SW480 (cell line): Measurements from ENCODE around the gene FAM151A.
A peak's percentile ranks its signal among the peaks of the same experiment; 100 is the strongest.

ENCODE experiments used
- DNase-seq: peaks from one replicate; pipeline ENCODE4 v3.0.0-alpha.2; 2016; ENCODE audit warnings: low spot score

The FAM151A gene

DNA sequence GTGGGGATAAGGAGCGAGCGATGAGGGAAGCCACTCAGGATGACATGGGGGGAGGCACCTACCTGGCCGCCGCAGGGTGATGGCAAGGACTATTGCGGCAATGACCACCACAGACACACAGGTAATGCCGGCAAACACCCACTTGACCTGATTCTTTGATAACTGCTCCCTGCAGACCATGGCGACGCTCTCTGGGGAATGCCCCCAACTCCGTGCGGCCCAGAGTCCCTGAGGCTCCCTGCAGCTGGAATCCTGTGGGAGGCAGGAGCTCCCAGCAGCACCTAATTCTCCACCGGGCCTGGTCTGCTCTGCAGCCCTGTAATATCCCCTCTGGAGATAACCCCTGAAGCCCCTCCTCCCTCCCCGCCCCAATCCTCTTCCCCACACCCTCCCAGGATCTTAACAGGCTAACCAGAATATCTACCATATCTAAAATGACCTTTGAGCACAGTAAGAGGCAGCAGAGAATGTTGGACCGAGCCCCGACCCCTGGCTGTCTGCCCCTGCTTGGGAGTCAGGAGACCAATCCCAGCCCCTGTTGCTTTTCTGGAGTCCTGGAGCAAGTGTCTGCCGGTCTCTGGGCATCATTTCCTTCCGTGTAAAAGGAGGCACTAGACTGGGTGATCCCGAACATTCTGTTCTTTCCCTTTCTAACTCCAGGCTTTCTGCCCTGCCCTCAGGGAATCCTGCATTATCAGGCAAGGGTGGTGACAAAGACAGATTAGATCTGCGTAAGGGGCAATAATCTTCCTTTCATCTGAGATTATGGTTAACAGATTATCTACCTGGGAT, at the start of gene FAM151A:
Gene FAM151A (minus strand): TSS at position 310 of the 792 bp plus-strand sequence. CDS start 130 bp downstream, at position 180.
- no peak for DNase-seq

DNA sequence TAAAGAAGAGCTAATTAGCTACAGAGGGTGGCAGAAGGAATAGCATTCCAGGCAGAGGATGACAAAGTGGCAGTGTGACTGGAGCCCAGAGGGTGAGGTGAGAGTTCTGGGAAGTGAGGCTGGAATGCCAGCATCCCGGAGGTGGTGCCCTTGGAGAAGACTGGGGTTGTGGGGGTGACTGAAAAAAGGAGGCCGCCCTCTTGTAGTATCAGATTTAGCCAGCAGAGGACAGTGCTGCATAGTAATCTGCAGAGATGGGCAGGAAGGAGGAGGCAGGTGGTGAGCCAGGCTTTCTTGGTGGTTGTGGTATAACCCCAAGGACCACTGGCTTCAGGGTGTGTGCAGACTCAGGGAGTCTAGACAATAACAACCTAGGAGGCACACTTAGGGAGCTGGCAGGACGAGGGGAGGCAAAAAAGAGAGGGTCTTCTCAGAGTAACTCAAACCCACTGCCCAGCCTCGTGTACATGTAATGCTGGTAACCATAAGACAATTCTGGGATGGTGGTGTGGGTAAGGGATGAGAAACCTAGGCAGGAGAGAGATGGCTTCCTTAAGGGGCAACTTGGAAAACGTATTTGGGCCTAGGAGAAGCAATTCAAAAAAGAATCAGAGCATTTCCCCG, 48.8 kb upstream of the FAM151A start:
- DNase-seq = peak; percentile 56

DNA sequence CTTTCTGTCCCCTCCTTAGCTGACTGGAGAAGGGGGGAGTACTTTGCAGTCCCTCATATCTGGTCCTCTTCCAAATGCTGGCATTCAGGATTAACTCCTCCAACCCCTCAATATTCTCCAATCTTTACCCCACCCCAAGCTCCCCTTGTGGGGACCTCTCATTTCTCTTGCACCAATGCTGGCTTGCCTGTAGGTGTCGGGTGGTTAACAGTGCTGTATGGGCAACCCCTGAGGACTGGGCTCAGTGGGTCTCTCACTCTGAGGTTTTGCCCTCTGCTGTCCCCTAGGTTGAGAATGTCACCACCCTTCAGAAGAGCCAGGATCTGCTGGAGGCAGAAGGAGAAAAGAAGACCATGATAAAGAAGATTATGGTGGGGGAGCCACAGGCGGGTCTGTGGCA, 45.2 kb upstream of the FAM151A start:
- no peak for DNase-seq

DNA sequence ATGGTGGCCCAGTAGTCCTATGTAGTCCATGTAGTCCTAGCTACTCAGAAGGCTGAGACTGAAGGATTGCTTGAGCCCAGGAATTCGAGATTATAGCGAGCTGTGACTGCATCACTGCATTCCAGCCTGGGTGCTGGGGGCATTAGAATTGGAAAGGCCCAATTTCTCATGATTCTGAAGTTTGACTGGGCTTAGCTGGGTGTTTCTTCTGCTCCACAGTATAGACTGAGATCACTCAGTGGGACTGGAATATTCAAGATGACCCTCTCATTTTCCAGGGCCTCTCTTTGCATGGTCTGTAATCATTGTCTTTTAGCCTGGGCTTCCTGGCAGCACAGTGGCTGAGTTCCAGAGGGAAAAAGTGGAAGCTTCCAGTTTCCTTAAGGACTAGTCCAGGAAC, 44.5 kb upstream of the FAM151A start:
- DNase-seq = no peak

DNA sequence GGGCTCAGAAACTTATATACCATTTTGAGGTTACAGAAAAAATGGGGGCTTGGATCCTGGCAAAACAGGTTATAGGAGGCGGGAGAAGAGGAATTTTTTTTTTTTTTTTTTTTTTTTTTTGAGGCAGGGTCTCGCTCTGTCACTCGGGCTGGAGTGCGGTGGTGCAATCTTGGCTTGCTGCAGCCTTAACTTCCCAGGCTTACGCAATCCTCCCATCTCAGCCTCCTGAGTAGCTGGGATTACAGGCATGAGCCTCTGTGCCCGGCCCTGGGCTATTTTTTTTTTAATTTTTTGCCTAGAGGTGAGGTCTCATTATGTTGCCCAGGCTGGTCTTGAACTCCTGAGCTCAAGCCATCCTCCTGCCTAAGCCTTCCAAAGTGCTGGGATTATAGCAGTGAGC, 43.0 kb upstream of the FAM151A start:
- DNase-seq = no peak

DNA sequence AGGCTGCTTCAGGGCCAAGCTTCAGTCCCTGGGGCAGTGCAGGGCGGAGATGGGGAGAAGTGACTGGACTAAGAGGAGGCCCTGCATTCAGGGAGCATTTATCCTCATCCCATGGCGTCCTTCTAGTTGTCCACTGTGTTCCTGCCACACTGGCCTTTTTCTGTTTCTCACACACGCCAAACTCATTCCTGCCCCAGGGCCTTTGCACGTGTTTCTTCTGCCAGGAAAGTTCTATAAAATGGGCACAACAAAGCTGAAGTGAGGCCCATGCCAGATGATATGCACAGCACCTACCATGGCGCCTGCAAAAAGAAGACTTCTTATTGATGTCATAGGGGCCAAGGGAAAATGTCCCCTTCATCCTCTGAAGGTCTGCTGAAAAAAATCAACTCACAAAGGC, 42.5 kb upstream of the FAM151A start:
- DNase-seq = no peak

DNA sequence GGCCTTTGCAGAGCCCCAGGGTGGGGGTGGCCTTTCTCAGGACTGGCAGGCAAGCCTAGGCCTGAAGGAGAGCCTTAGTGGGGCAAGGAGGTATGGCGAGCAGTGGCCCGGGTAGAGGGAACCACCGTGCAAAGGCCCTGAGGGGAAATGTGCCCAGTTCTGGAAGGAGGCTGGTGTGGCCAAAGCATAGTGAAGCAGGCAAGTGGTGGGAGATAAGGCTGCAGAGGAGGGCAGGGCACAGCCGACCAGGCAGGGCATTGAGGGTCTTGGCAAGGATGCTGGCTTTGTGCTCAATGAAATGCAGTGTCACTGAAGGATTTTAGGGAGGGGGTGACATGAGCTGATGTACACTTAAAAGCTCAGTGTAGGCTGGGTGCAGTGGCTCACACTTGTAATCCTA, 41.0 kb upstream of the FAM151A start:
- DNase-seq = no peak

DNA sequence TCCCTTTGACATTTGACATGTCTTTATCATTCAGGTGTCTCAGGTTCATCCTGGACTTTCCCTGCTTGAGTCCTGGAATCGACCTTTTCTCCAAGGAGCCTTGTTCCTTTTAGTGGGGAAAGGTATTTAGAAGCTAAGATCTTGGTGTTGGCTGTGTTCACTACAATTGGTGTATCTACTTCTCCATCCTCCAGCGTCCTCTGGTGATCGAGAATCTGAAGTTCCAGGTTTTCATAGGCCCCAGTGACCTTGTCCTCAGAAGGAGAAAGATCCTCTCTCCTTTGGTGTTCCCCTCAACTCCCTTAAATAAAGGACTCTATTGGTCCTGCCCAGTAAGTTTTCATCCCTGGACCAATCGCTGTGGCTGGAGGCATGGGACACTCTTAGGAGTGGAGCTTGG, 40.4 kb upstream of the FAM151A start:
- DNase-seq = no peak

DNA sequence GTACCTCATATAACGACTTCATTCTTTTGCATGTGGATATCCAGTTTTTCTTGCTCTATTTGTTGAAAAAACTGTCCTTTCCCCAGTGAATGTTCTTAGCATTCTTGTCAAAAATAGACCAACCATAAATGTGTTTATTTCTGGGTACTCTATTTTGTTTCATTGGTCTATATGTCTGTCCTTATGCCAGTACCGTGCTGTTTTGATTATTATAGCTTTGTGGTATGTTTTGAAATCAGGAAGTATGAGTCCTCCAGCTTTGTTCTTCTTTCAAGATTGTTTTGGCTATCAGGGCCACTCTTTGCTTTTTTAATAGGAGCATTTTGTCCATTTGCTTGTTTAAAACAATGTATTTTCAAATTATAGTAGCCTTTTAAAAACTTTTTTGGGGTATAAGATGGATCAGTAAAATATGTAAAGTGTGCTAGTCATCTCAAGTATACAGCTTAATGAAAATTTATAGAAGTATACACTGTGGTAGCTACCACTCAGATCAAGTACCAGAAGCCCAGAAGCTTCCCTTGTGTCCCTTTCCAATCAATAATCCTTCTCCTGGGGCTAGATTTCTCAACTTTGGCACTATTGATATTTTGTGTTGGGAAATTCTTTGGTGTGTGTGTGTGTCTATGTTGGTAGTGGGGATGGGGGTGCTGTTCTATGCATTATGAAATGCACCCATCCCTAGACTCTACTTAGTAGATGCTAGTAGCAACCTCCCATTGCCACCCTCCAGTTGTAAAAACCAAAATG, 35.0 kb upstream of the FAM151A start:
- DNase-seq = no peak

DNA sequence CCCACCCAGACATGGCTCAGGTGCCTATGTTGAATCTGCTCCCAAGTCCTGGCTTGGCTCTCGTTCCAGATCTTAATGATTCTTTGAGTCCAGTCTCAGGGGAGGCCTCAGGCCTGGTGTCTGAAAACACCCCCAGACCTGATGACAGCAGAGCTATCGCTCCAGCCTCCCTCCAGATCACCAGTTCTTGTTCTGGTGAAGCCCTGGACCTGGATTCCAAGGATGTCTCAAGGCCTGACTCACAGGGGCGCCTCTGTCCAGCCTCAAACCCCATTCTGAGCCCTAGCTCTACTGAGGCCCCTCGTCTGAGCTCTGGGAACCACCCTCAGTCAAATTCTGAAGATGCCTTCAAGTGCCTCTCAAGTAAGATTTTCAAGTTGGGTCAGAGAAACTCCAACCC, 29.7 kb upstream of the FAM151A start:
- DNase-seq = no peak

DNA sequence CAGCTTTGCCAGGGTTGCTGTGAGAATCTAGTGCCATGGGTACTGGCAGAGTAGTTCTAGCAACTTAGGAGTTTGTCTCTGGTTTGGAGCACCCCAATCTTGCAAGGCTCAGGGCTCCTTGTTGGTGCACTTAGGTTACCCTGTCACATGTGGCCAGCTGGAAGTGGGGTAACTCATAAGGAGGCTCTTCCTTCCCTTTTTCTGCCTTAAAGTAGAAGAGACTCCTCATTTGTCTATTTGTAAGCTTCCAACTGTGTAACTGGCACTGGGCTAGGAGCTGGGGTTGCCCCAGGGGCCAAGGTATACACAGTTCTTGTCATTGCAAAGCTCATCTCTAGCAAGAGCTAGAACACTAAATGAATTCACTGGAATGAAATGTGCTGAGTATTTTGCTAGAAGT, 28.8 kb upstream of the FAM151A start:
- DNase-seq = no peak

DNA sequence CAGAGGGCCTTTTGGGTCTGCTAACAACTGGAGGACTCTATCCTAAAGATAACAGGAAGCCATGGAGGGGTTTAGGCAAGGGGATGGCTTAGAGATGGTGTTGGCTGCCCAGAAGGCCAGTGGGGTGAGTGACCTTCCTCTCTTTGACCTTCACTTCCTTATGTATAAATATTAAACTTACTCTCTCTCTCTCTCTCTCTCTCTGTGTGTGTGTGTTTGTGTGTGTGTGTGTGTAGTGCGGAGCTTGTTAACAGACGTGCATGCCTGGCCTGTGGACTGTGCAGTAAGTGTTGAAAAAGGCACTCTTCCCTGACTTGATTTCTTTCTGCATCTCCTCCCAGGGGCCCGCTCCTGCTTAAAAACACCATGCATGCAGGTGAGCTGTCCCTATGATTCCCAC, 28.3 kb upstream of the FAM151A start:
- no peak for DNase-seq

DNA sequence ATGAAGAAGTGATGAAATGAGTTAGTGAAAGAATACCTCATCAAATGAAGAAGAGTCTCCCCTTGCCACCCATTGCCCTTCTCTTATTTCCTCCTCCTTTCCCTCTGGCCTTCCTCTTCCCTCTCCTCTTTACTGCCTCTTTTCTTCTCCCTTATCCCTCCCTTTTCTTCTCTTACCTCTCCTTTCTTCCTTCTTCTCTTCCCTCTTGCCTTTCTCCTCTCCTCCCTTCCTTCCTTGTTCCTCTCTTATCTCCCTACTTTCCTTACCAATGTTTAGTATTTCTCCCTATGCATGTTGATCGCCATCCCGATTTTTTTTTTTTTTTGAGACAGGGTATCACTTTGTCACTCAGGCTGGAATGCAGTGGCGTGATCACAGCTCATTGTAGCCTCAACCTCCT, 27.1 kb upstream of the FAM151A start:
- DNase-seq = no peak

DNA sequence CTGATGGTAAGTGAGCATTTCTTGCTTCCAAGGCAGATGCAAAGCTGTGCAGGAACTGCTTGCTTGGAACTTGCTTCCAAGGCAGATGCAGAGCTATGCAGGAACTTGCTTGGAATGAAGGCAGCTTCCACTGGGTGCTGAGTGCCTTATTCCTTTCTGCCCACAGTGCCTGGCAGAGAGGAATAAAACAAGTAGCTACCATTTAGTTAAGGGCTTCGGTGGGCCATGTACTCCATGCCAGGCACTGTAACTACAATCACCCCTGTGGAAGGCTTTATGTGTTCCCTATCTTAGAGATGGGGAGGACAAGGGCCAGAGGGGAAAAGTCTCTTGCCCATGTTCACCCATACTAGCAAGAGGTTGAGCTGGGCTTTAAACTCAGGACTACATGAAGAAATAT, 26.6 kb upstream of the FAM151A start:
- no peak for DNase-seq

DNA sequence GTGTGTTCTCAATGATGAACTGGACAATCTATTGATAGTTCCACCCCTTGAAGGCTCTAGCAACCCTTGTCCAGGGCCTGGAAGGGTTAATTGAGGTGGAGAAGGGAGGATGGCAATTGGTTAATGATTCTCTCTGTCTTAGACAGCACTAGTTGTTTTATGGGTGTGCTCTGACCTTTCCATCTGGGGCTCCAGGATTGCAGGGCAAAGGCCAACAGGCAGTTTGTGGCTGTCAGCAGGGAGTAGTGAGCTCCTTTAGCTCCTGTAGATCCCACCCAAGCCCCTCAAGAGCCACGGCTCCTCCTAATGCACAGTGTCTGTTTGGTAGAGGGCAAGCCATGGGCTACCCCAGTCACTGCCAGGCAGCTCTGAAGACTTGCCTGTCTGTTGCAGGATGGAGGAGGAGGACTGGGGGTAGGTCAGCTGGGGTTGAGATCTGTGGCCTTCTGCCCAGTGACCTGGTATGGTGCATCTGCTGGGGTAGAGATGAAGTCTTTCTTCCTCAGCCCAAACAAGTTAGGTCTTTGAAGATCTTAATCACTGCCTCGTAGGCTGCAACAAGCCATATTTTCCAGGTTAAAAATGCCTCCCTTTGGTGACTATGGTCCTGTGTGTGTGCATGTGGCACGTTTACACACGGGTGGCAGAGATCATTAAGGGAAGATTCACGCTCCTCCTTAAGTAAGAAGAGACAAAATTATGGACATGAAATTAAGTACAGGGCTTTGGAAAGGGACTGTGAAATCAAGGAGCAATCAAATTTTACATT, 26.0 kb upstream of the FAM151A start:
- peak; percentile 16 for DNase-seq

DNA sequence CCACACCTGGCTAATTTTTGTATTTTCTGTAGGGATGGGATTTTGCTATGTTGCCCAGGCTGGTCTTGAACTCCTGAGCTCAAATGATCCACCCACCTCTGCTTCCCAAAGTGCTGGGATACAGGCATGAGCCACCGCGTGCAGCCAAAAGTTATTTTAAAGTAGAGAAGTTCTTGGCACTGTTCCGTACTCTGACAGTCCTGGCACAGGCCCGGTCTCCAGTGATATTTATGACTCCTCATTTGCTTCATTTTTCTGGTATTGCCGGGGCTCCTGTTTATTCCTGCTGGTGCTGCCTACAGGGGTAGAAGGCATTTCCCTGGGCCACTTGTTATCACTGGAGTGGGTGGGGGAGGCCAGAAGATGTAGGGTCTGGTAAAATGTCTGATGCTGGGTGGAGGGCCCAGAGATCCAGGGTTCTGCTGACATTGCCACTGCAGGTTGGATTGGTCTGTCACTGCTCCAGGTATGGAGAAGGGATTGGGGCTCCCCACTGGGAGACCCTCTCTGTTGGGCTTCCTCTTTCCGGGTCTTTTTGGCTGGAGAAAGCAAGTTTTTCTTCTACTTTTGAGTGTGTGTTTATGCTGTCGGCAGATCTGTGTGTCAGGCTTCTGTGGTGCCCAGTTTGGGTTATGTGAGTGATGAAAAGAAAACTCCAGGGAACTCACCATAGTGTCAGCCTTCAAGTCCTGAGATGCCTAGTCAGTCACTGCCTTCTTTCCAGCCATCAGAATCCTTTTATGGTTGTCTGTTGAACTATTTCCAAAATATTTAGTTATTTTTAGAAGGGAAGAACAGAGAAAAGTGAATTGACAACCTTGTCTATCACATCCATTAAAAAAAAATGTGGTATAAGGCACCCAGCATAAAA, 22.7 kb upstream of the FAM151A start:
- DNase-seq = no peak

DNA sequence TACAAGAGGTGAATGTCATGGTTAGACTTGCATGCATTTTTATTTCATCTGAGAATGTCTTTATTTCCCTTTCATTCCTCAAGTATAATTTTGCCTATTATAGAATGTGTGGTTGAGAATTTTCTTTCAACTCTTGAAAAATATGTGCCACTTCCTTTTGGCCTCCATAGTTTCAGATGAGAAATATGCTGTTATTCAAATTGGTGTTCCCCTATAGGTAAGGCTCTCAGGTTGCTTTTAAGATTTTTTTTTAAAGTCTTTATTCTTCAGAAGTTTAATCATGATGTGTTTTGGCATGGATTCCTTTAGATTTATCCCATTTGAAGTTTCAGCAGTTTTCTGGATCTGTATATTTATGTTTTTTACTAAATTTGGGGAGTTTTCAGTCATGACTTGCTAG, 20.4 kb upstream of the FAM151A start:
- peak; percentile 32 for DNase-seq

DNA sequence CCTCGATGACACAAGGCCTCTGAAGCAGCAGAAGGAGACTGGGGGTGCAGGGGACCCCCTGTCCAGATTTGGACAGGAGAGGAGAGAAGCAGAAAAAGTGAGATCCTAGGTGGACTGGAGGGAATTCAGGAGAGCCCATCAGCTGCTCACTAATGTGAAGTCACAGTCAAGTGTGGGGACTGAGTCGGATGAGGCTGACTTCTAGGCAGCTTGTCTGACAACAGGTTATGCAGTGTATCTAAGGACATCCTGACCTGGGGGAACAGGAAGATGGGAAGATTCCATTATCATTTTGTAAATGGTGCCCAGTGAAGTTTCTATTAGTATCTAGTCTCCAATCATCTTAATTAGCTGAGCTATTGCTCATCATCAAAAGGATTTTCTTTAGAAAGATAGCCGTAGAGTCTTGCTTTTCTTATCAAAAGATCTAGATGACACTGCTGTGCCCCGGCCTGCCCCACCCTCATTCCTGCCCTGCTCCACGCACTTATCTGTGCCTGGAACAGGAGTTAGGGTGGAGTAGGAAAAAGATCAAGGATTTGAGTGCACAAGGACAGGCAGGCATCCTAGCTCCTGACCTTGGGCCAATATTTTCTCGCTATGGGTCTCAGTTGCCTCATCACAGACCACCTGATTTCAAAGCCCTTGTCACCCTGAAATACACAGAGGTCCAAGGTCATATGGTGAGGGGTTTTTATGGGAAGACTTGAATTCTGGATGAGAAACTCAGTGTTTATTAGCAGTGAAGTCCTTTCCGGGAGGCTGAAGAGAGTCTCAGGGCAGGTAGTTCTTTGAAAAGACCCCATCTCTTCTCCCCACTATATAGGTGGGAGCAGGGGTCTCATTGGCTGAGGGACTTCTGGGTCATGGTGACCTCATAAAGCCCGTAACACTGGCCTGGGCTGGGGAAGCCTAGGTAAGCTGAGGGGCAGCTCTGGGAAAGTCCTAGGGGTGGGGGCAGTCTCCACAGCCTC, 17.8 kb upstream of the FAM151A start, which contains the start of gene MROH7:
Gene MROH7 (plus strand): TSS at position 924 of the 974 bp plus-strand sequence. CDS start 11,141 bp downstream, outside the sequence.
- peak; percentile 5 for DNase-seq

DNA sequence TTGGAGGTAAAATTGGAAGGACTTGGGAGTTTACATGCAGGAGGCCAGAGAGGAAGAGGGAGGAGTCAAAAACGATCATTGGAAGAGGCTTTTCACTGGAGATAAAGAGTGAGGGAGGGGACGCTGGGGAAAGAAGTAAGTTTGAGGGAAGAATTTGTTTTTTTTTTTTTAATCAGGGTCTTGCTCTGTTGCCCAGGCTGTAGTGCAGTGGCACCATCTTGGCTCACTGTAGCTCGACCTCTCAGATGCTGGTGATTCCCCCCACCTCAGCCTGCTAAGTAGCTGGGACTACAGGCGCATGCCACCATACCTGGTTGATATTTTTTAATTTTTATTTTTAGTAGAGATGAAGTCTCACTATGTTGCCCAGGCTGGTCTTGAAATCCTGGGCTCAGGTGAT, 17.0 kb upstream of the FAM151A start:
- DNase-seq = no peak
